ENCODE results near the gene CNTNAP2. TPM values are rescaled to one million over a fixed set of nuclear protein-coding genes. Genes with fewer than 3 reads are reported as not detected.

The CNTNAP2 gene
- total and polyA plus RNA-seq, 2 of the 8 experiments (the other 6 are each of a cell fraction or from before 2014, with no cell fraction given): 27.9 to 71.0 TPM

GRCh38 chr7:147859486-147859885 lies 1742.9 kb downstream of the CNTNAP2 start:
- Histone ChIP-seq H3K4me3 (ENCODE audit: extremely low read depth in 1 of 4, insufficient read depth in 2 of 4, low read depth in 3 of 4, low read length in 4 of 4) (no peak overlapping the region), H3K4ac (replicated peaks; ENCODE audit: insufficient read length, low read depth, low read length) (no peak overlapping the region), H3K56ac (replicated peaks; ENCODE audit: insufficient read length, low read depth, low read length) (no peak overlapping the region)

More at GRCh38 chr7:147859486-147859885, 1742.9 kb downstream of the CNTNAP2 start:
- Histone ChIP-seq H2BK12ac (ENCODE audit: low read depth, low read length) (no peak overlapping the region), H2BK15ac (ENCODE audit: low read length) (no peak overlapping the region), H3K79me2 (ENCODE audit: control insufficient read depth in 1 of 2, insufficient read depth in 2 of 2, low read length in 2 of 2) (no peaks in the 10 kb centered on the region), H3K14ac (ENCODE audit: insufficient read length) (no peak overlapping the region), H3K27me3 (replicated peaks in 1 of 4; ENCODE audit: control insufficient read depth in 3 of 4, extremely low read depth in 1 of 4, insufficient read depth in 3 of 4, low read length in 3 of 4) (no peaks in the 10 kb centered on the region), H3K23me2 (ENCODE audit: low read depth, low read length) (no peaks in the 10 kb centered on the region), H4K5ac (ENCODE audit: insufficient read length, low read depth, low read length) (no peak overlapping the region), H3K36me3 (ENCODE audit: control insufficient read depth in 2 of 4, insufficient read depth in 4 of 4, low read length in 3 of 4) (no peaks in the 10 kb centered on the region), H3K27ac (ENCODE audit: low read depth, low read length) (no peak overlapping the region), H2BK5ac (ENCODE audit: low read depth, low read length) (no peak overlapping the region), H2BK20ac (ENCODE audit: low read length) (no peak overlapping the region), H2AK5ac (ENCODE audit: low read depth, low read length) (no peak overlapping the region), H3K4me1 (replicated peaks in 1 of 4; ENCODE audit: control insufficient read depth in 3 of 4, insufficient read depth in 4 of 4, low read length in 3 of 4) (no peaks in the 10 kb centered on the region), H4K91ac (replicated peaks; ENCODE audit: insufficient read length, low read length) (no peak overlapping the region), H3K9ac (replicated peaks in 1 of 4; ENCODE audit: extremely low read depth in 1 of 4, low read depth in 3 of 4, low read length in 3 of 4) (no peak overlapping the region), H2AFZ (ENCODE audit: low read length) (no peak overlapping the region), H3K18ac (ENCODE audit: extremely low read depth, low read length) (no peak overlapping the region), H3K23ac (ENCODE audit: insufficient read length) (no peak overlapping the region), H3K9me3 (ENCODE audit: insufficient read depth in 2 of 2, low read depth in 1 of 2, low read length in 1 of 2) (no peaks in the 10 kb centered on the region), H2BK120ac (replicated peaks; ENCODE audit: low read depth, low read length) (no peak overlapping the region), H4K20me1 (replicated peaks in 1 of 2; ENCODE audit: control insufficient read depth in 1 of 2, insufficient read depth in 2 of 2, low read length in 2 of 2) (no peaks in the 10 kb centered on the region), H3K4me2 (ENCODE audit: insufficient read depth in 1 of 2, low read depth in 2 of 2, low read length in 2 of 2) (no peak overlapping the region), H4K8ac (ENCODE audit: extremely low read depth, insufficient read depth, low read length) (no peak overlapping the region), H3K79me1 (ENCODE audit: low read depth, low read length) (no peaks in the 10 kb centered on the region)
- FAIRE-seq (no peak), DNase-seq (ENCODE audit: low read depth in 1 of 2, low spot score in 2 of 2) (no peak)
- TF ChIP-seq ATF3 (IDR thresholded peaks at IDR 0.05; ENCODE audit: insufficient read depth, low read depth, low read length) (no peak), EGR1 (IDR thresholded peaks at IDR 0.05; ENCODE audit: borderline replicate concordance, low read depth, low read length) (no peak), SP4 (IDR thresholded peaks at IDR 0.05; ENCODE audit: low read length) (no peak), MAFK (IDR thresholded peaks at IDR 0.05; ENCODE audit: low read depth, low read length) (no peak), BRCA1 (IDR thresholded peaks at IDR 0.05; ENCODE audit: low read depth, low read length) (no peak), EP300 (IDR thresholded peaks at IDR 0.05; ENCODE audit: borderline replicate concordance in 1 of 2, low read depth in 2 of 2, low read length in 2 of 2) (no peak), POLR2A (IDR thresholded peaks at IDR 0.05; ENCODE audit: control extremely low read depth in 1 of 2, low read depth in 2 of 2, low read length in 2 of 2) (no peak), JUN (IDR thresholded peaks at IDR 0.05; ENCODE audit: low read depth, low read length) (no peak), POU5F1 (IDR thresholded peaks at IDR 0.05; ENCODE audit: low read depth, low read length) (no peak), TAF7 (optimal IDR thresholded peaks at IDR 0.05; ENCODE audit: borderline replicate concordance, low read depth, low read length) (no peak), KDM5A (IDR thresholded peaks at IDR 0.05; ENCODE audit: low read length) (no peak)
- ChIA-PET CTCF (ENCODE audit: partially characterized antibody) (no interaction called here), POLR2A (ENCODE audit: partially characterized antibody) (no interaction called here)
